Effector CD4-positive, alpha-beta T cell (primary cell): ENCODE results near the gene TGFBR1.
"Not testable (repeated sequence)": the region's sequence is repeated elsewhere in the genome, so short reads cannot be mapped to it uniquely, and the experiment has no call there.

Experiments
- DNase-seq: peaks from one replicate; pipeline ENCODE4 v3.0.0-alpha.2; 2020

The TGFBR1 gene

GRCh38 chr9:99192786-99193465 is 88.0 kb downstream of the TGFBR1 start:
- DNase-seq: no peak

DNA sequence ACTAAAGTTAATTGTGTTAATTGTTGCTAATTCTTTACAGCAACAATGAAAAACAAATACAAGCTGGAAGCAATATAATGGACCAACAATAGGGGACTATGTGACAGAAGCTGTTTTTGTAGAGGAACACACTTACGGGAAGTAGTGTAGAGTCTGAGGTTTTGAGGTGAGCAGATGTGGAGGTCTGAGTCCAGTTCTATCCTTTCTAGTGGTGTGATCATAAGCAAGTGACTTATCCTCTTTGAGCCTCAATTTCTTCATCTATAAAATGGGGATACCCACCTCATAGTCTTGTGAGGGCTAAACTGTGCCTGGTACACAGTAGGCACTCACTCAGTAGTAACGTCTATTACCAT is 88.5 kb downstream of the TGFBR1 start:
- no peak for DNase-seq

GRCh38 chr9:99196484-99196883 is 91.6 kb downstream of the TGFBR1 start:
- DNase-seq: not testable (repeated sequence)

DNA sequence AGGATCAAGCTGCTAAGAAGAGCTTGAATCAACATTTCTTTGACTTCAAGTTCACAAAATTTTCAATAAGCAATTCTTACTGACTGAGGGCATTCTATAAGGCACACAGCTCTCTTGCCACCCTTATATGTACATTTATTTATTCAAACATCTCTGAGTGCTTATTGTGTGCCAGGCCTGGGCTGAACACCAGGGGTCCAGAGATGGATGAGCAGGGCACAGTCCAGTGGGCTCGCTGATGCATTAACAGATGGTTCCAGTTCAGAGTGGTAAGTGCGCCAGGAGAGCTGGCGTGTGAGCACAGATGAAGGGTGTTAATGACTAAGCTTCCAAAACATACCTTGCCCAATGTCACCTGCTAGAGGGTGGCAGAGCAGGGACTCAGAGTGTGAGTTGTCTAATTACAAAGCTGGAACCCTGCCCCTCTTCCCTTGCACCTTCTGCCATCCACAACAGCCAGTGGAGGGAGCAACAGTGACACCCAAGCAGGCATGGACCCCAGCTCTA is 92.3 kb downstream of the TGFBR1 start:
- DNase-seq: no peak

GRCh38 chr9:99197987-99198386 is 93.1 kb downstream of the TGFBR1 start:
- no peak for DNase-seq

DNA sequence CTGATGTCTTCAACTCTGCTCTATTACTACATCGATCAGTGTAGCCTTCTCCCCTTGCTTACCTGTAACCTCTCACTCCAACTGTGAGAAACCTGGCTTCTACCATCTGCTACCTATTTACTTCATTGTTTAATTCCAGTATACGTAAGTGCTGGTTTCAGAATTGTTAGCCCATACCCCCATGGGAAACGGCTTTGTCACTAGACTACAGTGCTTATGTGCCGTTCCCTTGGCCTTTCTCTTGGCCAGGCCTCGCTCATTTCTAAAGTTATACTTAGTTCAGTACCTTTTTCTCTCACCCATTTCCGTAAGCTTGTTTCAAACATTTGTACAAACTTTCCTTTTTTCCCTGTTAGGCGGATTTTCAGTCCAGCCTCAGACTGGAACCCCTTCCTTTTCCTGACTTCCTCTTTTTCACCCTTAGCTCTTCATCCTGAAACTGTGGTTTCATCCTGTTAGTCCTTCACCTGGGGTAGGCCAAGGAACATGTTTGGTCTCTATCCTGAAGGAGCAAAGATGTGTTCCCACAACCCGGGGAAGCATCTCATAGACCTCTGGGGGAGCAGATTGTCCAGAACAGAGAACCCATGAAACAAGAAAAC is 95.1 kb downstream of the TGFBR1 start:
- DNase-seq: no peak

DNA sequence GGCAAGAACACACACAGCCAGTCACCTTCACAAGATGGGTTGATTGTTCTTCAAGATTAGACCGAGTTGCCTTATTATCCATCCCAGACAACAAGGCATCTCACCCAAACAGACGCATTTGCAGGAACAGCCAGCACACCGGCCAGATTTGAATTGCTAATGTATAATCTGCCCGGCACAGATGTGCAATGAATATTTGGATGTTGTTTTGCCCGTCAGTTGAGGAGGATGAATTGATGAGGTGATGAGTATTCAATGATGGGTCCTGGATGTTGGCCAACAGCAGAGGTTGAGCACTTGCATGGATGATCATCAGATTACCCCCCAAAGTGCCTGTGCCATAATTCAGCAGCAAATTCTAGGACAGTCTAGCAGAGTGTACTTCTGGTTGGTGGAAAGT is 96.7 kb downstream of the TGFBR1 start:
- DNase-seq: no peak
